GM23248 (cell line): ENCODE data around the gene SLAMF8.

ENCODE experiments used
- EZH2 ChIP-seq: fragments of 200-600 bp; sonication (generic); IDR thresholded peaks from 2 replicates; pipeline ENCODE4 v1.6.1; 2018; ENCODE audit warnings: antibody characterized with exemption, mild to moderate bottlenecking; ENCODE audit not compliant: insufficient read depth, poor library complexity, severe bottlenecking
- EZH2phosphoT487 ChIP-seq: fragments of 200-600 bp; sonication (generic); IDR thresholded peaks from 2 replicates; pipeline ENCODE4 v1.6.1; 2018; ENCODE audit warnings: antibody characterized with exemption, moderate library complexity, mild to moderate bottlenecking, low read depth; ENCODE audit not compliant: insufficient read depth

DNA sequence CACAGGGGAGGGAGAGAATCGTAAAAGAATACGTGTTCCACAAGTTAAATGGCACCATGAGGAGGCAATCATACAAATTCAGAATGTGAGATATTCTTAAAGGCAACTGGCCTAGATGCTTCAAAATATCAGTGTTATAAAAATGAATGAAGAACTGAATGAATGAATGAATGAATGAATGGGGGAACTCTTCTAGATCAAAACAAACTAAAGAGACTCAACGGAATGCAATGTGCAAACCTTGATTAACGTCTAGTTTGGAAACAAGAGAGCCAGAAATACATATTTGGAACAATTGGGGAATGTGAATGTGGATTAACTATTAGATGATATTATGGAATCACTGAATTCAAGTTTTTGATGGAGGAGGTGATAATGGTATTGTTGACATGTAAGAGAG is 56.5 kb downstream of the SLAMF8 start:
- TF ChIP-seq EZH2phosphoT487 (no peak), EZH2 (no peak)
